ENCODE results near the gene GAD1. TPM values are rescaled to one million over a fixed set of nuclear protein-coding genes. Genes with fewer than 3 reads are reported as not detected.

GAD1 gene
- total RNA-seq, 1 donor from 2014 or later, result not detected

DNA sequence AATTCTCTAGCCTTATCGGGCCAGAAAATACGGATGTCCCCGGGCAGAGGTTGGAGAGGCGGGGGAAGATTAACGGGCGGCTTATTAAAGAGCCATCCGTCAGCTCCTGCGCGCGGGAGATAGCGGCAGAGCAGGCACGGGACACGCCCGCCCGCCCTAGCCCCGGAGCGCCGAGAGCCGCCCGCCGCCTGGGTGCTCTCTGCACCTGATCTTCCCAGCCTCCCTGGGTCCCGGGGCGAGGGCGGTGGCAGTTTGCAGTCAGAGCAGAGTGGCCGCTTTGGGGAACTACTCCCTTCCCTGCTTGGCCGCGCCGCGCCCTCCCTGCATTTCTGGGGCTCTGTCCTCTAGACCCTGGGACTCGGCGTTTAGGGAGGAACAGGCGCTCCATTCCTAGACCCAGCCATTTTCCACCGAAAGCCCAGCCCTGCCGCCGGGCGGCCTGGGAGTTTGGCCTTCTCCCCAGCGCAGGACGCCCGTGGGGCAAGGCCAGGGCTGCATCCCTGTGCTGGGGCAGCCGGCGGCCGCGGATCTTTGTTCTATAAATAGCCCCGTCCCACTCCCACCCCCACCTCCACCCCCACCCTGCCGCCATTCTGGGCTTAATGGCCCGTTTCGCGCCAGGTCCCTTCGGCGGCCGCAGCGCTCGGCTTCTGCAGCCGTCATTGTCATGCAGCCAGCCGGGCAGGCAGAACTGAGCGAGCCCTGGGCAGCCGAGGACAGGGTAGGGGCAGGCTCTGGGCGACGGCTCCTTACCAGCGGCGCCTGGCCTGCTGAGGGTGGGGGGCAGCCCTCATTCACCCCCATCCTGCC, 6.6 kb downstream of the GAD1 start:
- H3K4me3 ChIP-seq, result peak overlapping the region; percentile 36
- ATAC-seq, result peak; percentile 17 to 36
- H3K36me3 ChIP-seq, result no peaks in the 10 kb centered on the region
- peaks cover 89% of the 10 kb centered on the region for H3K27me3 ChIP-seq (ENCODE audit: low read depth)
- no peak overlapping the region for H3K27ac ChIP-seq
- TF ChIP-seq, protein P1, sequence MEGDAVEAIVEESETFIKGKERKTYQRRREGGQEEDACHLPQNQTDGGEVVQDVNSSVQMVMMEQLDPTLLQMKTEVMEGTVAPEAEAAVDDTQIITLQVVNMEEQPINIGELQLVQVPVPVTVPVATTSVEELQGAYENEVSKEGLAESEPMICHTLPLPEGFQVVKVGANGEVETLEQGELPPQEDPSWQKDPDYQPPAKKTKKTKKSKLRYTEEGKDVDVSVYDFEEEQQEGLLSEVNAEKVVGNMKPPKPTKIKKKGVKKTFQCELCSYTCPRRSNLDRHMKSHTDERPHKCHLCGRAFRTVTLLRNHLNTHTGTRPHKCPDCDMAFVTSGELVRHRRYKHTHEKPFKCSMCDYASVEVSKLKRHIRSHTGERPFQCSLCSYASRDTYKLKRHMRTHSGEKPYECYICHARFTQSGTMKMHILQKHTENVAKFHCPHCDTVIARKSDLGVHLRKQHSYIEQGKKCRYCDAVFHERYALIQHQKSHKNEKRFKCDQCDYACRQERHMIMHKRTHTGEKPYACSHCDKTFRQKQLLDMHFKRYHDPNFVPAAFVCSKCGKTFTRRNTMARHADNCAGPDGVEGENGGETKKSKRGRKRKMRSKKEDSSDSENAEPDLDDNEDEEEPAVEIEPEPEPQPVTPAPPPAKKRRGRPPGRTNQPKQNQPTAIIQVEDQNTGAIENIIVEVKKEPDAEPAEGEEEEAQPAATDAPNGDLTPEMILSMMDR (IDR thresholded peaks at IDR 0.05), result no peak
- DNase-seq, result no peak
- H3K9me3 ChIP-seq, result no peaks in the 10 kb centered on the region
- peaks cover 49% of the 10 kb centered on the region for H3K4me1 ChIP-seq
- intact Hi-C loops (cut with DNase I), result no loop called here

DNA sequence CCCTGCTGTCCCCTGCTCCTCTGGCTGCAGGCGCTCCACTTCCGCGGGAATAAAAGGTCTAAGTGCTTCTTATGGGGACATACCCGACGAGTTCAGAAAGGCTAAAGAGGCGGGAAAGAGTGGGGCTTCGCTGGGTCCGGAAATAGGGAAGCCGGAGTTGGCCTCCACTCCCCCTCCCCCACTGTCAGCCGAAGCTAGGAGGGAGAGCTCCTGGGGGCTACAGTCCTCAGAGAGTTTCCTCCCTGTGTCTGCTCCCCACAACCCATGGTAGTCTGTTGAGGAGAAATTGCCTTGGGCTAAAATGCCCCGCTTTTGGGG, 7.2 kb downstream of the GAD1 start:
- no peaks in the 10 kb centered on the region for H3K9me3 ChIP-seq
- no peaks in the 10 kb centered on the region for H3K36me3 ChIP-seq
- H3K4me1 ChIP-seq, result peaks cover 44% of the 10 kb centered on the region
- H3K27ac ChIP-seq, result no peak overlapping the region
- peaks cover 83% of the 10 kb centered on the region for H3K27me3 ChIP-seq (ENCODE audit: low read depth)
- intact Hi-C loops (cut with DNase I), result no loop called here
- ATAC-seq (no peak), DNase-seq (no peak)
- TF ChIP-seq, protein P1 (IDR thresholded peaks at IDR 0.05), result no peak
- no peak overlapping the region for H3K4me3 ChIP-seq

DNA sequence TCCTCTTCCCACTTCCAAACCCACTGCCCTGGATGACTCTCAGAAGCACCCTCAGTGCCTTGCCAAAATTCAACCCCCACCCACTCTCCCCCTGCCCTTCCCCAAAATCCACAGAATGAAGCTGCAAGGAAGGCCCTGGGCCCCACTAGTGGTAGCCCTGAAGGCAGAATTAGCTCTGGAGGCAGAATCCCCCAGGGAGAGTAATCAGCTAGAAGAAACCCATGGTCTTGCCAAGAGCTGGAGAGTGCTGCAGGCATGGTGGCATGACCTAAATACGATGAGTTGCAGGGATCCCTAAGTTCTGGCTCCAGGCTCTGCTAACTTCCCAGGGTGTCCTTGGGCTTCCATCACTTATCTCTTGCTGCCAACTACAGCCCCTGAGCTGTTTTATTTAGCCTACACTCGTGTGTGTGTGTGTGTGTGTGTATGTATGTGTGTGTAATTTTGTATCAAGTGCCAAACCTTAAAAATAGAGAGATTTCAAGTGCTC, 7.9 kb downstream of the GAD1 start:
- peaks cover 81% of the 10 kb centered on the region for H3K27me3 ChIP-seq (ENCODE audit: low read depth)
- intact Hi-C loops (cut with DNase I), result no loop called here
- H3K27ac ChIP-seq, result no peak overlapping the region
- no peak for ATAC-seq
- H3K36me3 ChIP-seq, result no peaks in the 10 kb centered on the region
- H3K4me1 ChIP-seq, result peaks cover 43% of the 10 kb centered on the region
- H3K9me3 ChIP-seq, result no peaks in the 10 kb centered on the region
- DNase-seq, result no peak
- TF ChIP-seq, protein P1 (IDR thresholded peaks at IDR 0.05), result no peak
- no peak overlapping the region for H3K4me3 ChIP-seq

DNA sequence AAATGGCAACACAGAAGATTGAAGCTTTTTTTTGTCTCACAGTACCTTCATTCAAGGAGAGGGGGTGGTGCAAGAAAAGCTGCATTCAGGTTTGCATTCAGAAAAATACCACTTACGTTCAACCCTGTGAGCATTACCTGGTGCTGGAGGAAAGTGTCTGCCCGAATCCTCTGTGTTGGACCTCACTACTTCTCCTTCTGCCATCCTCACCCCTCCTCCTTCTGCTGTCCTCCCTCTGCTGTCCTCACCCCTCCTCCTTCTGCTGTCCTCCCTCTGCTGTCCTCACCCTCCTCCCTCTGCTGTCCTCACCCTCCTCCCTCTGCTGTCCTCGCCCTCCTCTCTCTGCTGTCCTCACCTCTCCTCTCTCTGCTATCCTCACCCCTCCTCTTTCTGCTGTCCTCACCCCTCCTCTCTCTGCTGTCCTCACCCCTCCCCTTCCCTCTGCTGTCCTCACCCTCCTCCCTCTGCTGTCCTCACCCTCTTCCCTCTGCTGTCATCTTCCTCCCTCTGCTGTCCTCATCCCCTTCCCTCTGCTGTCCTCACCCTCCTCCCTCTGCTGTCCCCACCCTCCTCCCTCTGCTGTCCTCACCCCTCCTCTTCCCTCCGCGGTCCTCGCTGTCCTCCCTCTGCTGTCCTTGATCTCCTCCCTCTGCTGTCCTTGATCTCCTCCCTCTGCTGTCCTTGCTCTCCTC, 11.3 kb downstream of the GAD1 start:
- H3K4me3 ChIP-seq, result no peak overlapping the region
- peaks cover 53% of the 10 kb centered on the region for H3K27me3 ChIP-seq (ENCODE audit: low read depth)
- ATAC-seq, result no peak
- no peak overlapping the region for H3K27ac ChIP-seq
- no peaks in the 10 kb centered on the region for H3K9me3 ChIP-seq
- no peak for DNase-seq
- intact Hi-C loops (cut with DNase I), result no loop called here
- TF ChIP-seq, protein P1 (IDR thresholded peaks at IDR 0.05), result no peak
- H3K36me3 ChIP-seq, result no peaks in the 10 kb centered on the region
- peaks cover 10% of the 10 kb centered on the region for H3K4me1 ChIP-seq

DNA sequence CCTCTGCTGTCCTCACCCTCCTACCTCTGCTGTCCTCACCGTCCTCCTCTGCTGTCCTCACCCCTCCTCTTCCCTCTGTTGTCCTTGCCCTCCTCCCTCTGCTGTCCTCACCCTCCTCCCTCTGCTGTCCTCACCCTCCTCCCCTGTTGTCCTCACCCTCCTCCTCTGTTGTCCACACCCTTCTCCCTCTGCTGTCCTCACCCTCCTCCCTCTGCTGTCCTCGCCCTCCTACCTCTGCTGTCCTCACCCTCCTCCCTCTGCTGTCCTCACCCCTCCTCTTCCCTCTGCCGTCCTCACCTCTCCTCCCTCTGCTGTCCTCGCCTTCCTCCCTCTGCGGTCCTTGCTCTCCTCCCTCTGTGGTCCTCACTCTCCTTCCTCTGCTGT, 11.8 kb downstream of the GAD1 start:
- peaks cover 48% of the 10 kb centered on the region for H3K27me3 ChIP-seq (ENCODE audit: low read depth)
- intact Hi-C loops (cut with DNase I), result no loop called here
- no peak for DNase-seq
- H3K4me3 ChIP-seq, result no peak overlapping the region
- H3K27ac ChIP-seq, result no peak overlapping the region
- no peaks in the 10 kb centered on the region for H3K9me3 ChIP-seq
- TF ChIP-seq, protein P1 (IDR thresholded peaks at IDR 0.05), result no peak
- no peak for ATAC-seq
- H3K36me3 ChIP-seq, result no peaks in the 10 kb centered on the region
- H3K4me1 ChIP-seq, result peaks cover 4% of the 10 kb centered on the region
